Spinal cord (tissue), 10 donors: Measurements from ENCODE around the gene CDC27. TPM values are rescaled to one million over a fixed set of nuclear protein-coding genes. Genes with fewer than 3 reads are reported as not detected.
A peak's percentile ranks its signal among the peaks of the same experiment; 100 is the strongest.

Experiments used
- DNase-seq, 6 donors: peaks; one replicate each; pipeline versions ENCODE4 v3.0.0 to v3.0.0-alpha.2; 2013 to 2015; ENCODE audit warnings: low spot score in 6 of 6, low read depth in 4 of 6
- H3K27ac ChIP-seq: one replicate; pipeline ENCODE4 v1.5.1; 2013; ENCODE audit warnings: low read depth, low read length, control low read depth
- H3K27me3 ChIP-seq: one replicate; pipeline ENCODE4 v1.6.1; 2013; ENCODE audit warnings: low read length; ENCODE audit not compliant: control insufficient read depth, insufficient read depth
- H3K36me3 ChIP-seq: one replicate; pipeline ENCODE4 v1.6.1; 2013; ENCODE audit warnings: low read length; ENCODE audit not compliant: control insufficient read depth, insufficient read depth
- H3K4me1 ChIP-seq: one replicate; pipeline ENCODE4 v1.6.1; 2013; ENCODE audit warnings: low read length; ENCODE audit not compliant: control insufficient read depth, insufficient read depth
- H3K4me3 ChIP-seq: one replicate; pipeline ENCODE4 v1.5.1; 2013; ENCODE audit warnings: low read depth, low read length, control low read depth
- H3K9me3 ChIP-seq: one replicate; pipeline ENCODE4 v1.6.1; 2013; ENCODE audit warnings: low read length; ENCODE audit not compliant: control insufficient read depth, insufficient read depth
- WGBS: methylation state at CpG from one replicate; pipeline ENCODE4 v1.1.5; 2013; ENCODE audit warnings: missing lambda C conversion rate; ENCODE audit not compliant: insufficient coverage; 5-methylcytosine and 5-hydroxymethylcytosine counted together
- polyA plus RNA-seq, 2 donors: library from polyadenylated mRNA; unstranded; fragments of 120-200 nt; gene quantifications; one replicate each; pipeline ENCODE4 v1.2.1, GENCODE V29; 2013; ENCODE audit not compliant: insufficient read length in 2 of 2
- total RNA-seq, 2 donors: library from RNA; depleted of rRNA in 1 of 2; stranded (reverse); fragments of 120-200 nt in 1 of 2; fragments of >200 nt in 1 of 2; gene quantifications; one replicate each; pipeline versions ENCODE4 v1.2.3 to v1.2.4, GENCODE V29; 2013 to 2014
- donor health status: healthy.

The CDC27 gene
- total and polyA plus RNA-seq, 4 donors, result 38.2 to 121 (median 66.3) TPM

DNA sequence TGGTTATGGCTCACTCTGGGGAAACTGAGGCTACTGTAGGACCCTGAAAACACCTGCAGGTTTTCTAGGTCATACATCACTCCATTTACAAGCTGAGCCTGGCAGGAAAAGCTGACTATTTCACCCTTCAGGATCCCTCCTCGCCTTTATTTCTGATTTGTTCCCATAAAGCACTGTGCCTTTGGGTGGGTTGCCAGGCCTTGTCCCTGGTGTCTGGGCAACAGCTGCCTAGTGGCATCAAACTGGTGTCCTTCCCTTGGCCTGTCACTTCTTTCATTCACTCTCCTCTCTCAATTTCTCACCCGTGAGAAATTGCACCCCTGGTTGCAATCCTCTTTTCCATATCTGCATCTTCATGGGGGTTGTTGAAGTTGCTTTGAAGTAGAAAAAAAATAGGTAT, 21.7 kb upstream of the CDC27 start:
- no peak for DNase-seq
- no peaks in the 10 kb centered on the region for H3K36me3 ChIP-seq
- 64% methylated on average over 1 of the region's 2 CpGs for WGBS
- no peak overlapping the region for H3K4me3 ChIP-seq
- H3K9me3 ChIP-seq, result no peaks in the 10 kb centered on the region
- H3K4me1 ChIP-seq, result peaks cover 3% of the 10 kb centered on the region
- H3K27me3 ChIP-seq, result no peaks in the 10 kb centered on the region
- H3K27ac ChIP-seq, result no peak overlapping the region

DNA sequence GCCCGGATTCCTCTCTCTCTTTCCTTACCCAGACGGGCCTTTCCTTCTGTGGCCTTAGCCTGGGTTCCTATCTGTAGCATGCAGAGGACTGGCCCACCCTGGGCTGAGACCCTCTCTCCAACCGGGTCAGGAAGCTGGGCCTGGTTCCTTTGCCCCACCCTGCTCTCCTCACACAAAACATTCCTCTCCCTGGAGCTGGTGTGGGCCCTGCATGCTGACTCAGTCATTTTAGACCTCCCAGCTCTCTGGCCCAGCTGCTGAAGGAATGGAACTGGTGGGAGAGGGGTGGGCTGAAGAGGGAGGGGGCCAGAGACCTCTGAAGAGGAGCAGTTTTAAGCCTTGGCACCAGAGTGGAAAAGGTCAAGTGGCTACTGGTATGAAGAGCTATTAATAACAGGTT, 21.0 kb upstream of the CDC27 start:
- Histone ChIP-seq H3K27ac (no peak overlapping the region), H3K4me1 (peaks cover 3% of the 10 kb centered on the region), H3K4me3 (no peak overlapping the region), H3K27me3 (no peaks in the 10 kb centered on the region), H3K9me3 (no peaks in the 10 kb centered on the region), H3K36me3 (no peaks in the 10 kb centered on the region)
- no peak for DNase-seq
- WGBS, result 50% methylated on average over 1 of the region's 3 CpGs

DNA sequence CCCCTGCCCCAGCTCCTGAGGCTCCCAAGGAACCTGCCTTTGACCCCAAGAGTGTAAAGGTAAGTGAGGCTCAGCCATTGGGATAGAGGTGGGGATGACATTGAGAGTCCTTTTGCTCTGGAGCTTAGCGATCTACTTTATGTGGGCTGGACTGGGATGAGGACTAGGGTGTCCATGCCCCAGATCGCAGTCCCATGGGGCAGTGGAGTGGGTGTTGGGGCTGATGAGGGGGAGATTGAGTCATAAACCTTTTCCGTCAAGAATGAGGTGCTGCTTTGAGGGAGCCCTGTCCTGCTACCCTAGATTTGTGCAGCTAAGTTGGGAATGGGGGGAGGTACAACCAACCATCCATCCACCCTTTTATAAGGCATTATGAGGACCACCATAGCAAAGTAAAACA, 20.4 kb upstream of the CDC27 start:
- Histone ChIP-seq H3K27me3 (no peaks in the 10 kb centered on the region), H3K9me3 (no peaks in the 10 kb centered on the region), H3K4me1 (peaks cover 3% of the 10 kb centered on the region), H3K4me3 (no peak overlapping the region), H3K36me3 (no peaks in the 10 kb centered on the region), H3K27ac (no peak overlapping the region)
- DNase-seq, result no peak
- 100% methylated on average over 2 of the region's 3 CpGs for WGBS

DNA sequence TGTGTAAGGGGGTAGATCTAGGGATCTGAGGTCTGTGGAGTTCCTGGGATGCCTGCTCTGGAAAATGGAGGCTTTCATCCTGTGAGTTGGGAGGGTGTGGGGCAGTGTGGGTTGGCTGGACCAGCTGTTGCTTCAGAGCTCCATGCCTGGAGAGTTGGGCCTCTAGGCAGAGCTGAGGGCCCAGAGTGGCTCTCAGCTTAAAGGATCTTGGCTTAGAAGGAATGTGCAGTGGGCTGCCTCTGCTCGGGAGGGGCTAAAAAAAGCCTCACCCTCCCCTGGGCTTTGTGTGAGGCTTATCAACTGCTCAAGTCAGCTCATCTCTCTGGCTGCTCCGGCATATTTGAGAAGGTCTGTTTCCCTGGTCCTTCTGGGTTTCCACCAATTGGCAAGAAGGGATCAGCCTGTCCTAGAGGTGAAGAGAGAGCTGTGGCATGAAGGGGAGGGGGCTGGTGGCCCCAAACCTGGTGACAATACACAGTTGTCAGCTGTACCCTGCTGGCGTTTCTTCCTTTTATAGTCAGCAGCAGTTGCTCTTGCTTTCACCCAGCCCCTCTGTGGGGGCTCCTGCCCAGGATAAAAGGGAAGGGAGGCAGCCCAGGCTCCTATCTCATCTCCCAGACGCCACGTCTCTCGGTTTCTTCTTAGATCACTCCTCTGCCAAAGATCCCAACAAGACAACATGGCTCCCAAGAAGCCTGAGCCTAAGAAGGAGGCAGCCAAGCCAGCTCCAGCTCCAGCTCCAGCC, 19.8 kb upstream of the CDC27 start, which contains the start of gene MYL4:
Gene MYL4 (plus strand): TSS at position 605 of the 745 bp plus-strand sequence. CDS start 75 bp downstream, at position 680.
- no peaks in the 10 kb centered on the region for H3K36me3 ChIP-seq
- no peaks in the 10 kb centered on the region for H3K27me3 ChIP-seq
- H3K4me1 ChIP-seq, result peaks cover 3% of the 10 kb centered on the region
- H3K9me3 ChIP-seq, result no peaks in the 10 kb centered on the region
- H3K27ac ChIP-seq, result no peak within 1 kb of the TSS
- H3K4me3 ChIP-seq, result no peak within 1 kb of the TSS
- no peak for DNase-seq
- 62% methylated on average over 3 of the region's 6 CpGs for WGBS

DNA sequence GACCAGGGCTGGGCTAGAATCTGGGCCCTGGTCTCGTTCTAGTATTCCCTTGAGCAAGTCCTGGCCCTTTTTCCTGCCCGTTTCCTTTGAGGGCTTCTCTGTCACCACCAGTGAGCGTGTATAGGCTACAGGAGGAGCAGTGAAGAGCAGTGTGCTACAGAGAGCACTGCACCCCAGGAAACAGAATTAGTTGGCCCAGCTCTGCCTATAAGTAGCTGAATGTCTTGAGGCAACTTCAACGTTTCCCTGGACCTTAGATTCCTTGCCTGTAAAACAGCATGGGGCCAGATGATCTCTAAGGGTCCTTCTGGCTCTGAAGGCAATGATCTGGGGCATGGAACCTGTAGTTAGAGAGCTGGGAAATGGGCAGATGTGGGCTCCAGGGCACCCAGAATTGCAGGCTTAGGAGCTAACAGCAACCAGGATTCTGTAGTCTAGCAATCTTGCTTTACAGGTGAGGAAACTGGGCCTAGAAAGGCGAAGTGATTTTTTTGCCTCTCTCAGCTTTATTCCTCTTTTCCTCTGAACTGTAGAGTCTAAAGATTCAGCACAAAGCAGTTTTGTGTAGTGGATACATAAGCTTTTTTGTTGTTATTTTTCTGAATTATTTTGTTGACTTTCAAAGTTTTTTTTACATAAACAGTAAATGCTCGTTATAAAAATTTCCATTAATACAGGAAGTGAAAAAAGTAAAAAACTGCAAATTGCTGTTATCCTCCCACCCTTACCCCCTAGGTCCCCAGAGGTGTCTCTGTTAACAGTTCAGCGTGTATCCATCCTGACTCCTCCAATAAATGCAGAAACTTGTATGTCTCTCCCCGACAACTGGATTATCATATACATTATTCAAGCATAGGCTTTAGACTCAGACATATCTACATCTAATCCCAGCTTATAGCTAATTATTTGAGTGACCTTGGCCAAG, 18.3 kb upstream of the CDC27 start:
- Histone ChIP-seq H3K4me3 (no peak overlapping the region), H3K4me1 (peaks cover 3% of the 10 kb centered on the region), H3K36me3 (no peaks in the 10 kb centered on the region), H3K27ac (no peak overlapping the region), H3K9me3 (no peaks in the 10 kb centered on the region), H3K27me3 (no peaks in the 10 kb centered on the region)
- WGBS, result 75% methylated on average over 5 of the region's 8 CpGs
- DNase-seq, result no peak

DNA sequence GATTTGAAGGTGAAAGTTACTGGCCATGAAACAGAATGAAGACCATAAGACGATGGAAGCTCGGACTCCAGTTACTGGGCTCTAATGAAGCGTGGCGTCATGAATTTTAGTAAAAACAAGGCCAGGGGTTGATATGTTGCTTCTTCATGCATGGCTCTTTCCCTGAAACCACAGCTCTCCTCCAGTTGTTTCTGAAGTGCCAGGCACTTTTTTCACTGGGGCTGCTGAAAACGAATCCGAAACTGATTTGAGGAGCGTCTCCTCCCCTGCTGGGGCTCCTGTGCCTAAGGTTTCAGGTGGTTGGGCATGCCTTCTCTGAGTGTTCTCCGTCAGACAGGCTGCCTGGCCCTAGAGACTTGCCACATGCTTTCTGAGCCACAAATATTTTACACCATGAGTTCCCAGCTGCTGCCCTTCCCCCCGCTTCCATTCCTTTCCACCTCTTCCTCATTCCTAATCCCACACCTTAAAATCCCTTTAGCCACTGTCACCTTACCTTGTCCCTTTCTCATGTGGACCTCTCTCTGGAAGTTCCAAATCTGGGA, 16.4 kb upstream of the CDC27 start:
- Histone ChIP-seq H3K27ac (no peak overlapping the region), H3K36me3 (no peaks in the 10 kb centered on the region), H3K4me3 (no peak overlapping the region), H3K9me3 (no peaks in the 10 kb centered on the region), H3K27me3 (no peaks in the 10 kb centered on the region), H3K4me1 (peaks cover 3% of the 10 kb centered on the region)
- DNase-seq, result no peak
- 67% methylated on average over 9 of the region's 9 CpGs for WGBS

DNA sequence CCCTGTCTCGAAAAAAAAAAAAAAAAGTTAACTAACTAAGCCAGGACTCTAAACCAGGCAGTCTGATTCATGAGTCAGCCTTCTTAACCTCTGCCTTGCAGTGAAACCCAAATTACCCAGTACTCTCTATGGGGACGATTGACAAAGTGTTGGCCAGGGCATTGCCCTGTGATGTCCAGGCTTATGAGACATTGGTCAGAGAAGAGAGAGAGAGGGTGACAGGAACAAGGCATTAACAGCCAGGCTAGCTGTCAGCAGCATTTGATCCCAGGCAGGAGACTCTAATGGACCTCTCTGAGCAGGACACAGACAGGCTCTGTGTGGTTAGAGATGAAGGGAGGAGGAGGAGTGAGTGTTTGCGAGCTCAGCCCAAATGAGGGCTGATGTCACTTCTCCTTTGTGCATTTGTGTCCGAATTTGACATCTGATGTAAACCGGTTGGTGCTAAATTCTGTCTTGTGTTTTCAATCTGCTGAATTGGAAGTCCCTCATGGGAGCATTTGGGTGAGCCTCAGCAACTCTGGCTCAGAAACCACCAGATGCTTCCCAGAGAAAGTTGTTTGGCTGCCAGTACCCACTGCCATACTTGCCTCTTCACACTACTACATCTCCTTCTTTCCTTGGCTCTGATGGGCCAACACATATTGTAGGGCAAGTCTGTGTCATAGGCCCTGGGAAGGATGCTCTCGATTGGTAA, 15.8 kb upstream of the CDC27 start:
- Histone ChIP-seq H3K27me3 (no peaks in the 10 kb centered on the region), H3K4me1 (no peaks in the 10 kb centered on the region), H3K36me3 (no peaks in the 10 kb centered on the region), H3K27ac (no peak overlapping the region), H3K9me3 (no peaks in the 10 kb centered on the region), H3K4me3 (no peak overlapping the region)
- DNase-seq, result peak in 2 of 6 donors; percentile 53 to 91
- WGBS, result 73% methylated on average over 5 of the region's 6 CpGs

DNA sequence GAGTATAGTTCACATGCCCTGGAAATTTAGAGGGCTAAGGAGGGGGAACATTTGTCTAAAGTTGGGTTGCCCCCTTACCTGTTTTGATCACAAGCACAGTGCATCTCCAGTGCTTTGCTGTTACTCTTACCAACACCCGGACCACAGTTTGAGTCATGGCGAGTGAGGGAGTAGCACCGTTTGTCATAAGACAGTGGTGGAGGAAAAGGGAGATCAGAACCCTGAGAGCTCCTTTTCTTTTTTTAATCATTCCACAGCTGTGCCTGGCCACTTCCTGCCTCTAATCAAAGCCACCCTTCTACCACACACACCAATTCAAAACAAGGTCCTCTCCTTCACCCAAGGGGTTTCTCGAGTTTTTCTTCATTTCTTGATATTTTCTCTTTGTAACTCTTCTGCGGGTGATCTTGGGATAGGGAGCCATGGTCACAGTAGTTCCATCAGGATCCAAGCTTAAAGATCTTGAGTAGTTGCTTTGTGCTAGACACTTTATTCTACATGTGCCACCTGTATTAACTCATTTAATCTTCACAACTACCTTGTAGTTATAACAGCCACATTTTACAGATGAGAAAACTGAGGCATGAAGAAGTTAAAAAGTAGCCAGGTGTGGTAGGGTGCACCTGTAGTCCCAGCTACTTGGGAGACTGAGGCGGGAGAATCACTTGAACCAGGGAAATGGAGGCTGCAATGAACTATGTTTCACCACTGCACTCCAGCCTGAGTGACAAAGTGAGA, 15.1 kb upstream of the CDC27 start:
- Histone ChIP-seq H3K36me3 (no peaks in the 10 kb centered on the region), H3K4me3 (no peak overlapping the region), H3K4me1 (no peaks in the 10 kb centered on the region), H3K27me3 (no peaks in the 10 kb centered on the region), H3K27ac (no peak overlapping the region), H3K9me3 (no peaks in the 10 kb centered on the region)
- WGBS, result 100% methylated on average over 3 of the region's 6 CpGs
- no peak for DNase-seq

DNA sequence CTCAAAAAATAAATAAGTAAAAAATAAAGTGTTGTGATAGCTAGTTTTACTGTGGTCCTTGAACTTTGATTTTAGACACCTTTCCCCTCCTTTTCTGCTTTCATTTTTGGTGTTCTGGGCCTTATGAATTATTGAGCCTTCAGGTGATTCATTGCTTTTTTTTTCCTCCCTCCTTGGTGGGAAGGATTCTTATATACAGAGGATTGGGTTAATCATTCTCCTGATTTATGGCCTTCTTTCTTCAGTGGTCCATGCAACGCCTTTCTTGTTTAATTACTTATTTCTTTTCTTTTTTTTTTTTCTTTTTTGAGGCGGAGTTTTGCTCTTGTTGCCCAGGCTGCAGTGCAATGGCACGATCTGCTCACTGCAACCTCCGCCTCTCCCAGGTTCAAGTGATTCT, 12.1 kb upstream of the CDC27 start:
- WGBS, result 40% methylated on average over 1 of the region's 4 CpGs
- H3K27me3 ChIP-seq, result no peaks in the 10 kb centered on the region
- no peak for DNase-seq
- H3K9me3 ChIP-seq, result no peaks in the 10 kb centered on the region
- H3K27ac ChIP-seq, result no peak overlapping the region
- H3K4me1 ChIP-seq, result no peaks in the 10 kb centered on the region
- no peak overlapping the region for H3K4me3 ChIP-seq
- H3K36me3 ChIP-seq, result no peaks in the 10 kb centered on the region
